Neuronal stem cell (in vitro differentiated cells): ENCODE results near the gene ANKS1A.

Source experiments
- DNase-seq: peaks from one replicate; pipeline ENCODE4 v3.0.0-alpha.2; 2013; ENCODE audit warnings: low spot score
- H2AFZ ChIP-seq: one replicate; pipeline ENCODE4 v1.6.1; 2013; ENCODE audit warnings: mild to moderate bottlenecking, low read length, inconsistent platforms
- H2AK5ac ChIP-seq: 2 replicates; pipeline ENCODE4 v1.6.1; 2013; ENCODE audit warnings: low read depth, mild to moderate bottlenecking, inconsistent platforms, low read length, moderate library complexity, mixed read lengths
- H2BK120ac ChIP-seq: 2 replicates; pipeline ENCODE4 v1.6.1; 2013; ENCODE audit warnings: low read depth, mild to moderate bottlenecking, inconsistent platforms, low read length, moderate library complexity, mixed read lengths
- H2BK12ac ChIP-seq: one replicate; pipeline ENCODE4 v1.6.1; 2013; ENCODE audit warnings: low read length, inconsistent platforms
- H2BK15ac ChIP-seq: 2 replicates; pipeline ENCODE4 v1.6.1; 2013; ENCODE audit warnings: mild to moderate bottlenecking, low read length, inconsistent platforms, mixed read lengths
- H2BK5ac ChIP-seq: one replicate; pipeline ENCODE4 v1.6.1; 2013; ENCODE audit warnings: inconsistent platforms, mild to moderate bottlenecking, low read length, moderate library complexity
- H3K14ac ChIP-seq: one replicate; pipeline ENCODE4 v1.6.1; 2013; ENCODE audit warnings: low read length, inconsistent platforms
- H3K18ac ChIP-seq: 2 replicates; pipeline ENCODE4 v1.6.1; 2013; ENCODE audit warnings: low read length, inconsistent platforms
- H3K23ac ChIP-seq: 2 replicates; pipeline ENCODE4 v1.6.1; 2013; ENCODE audit warnings: low read depth, mild to moderate bottlenecking, mixed read lengths, low read length, inconsistent platforms; ENCODE audit not compliant: poor library complexity
- H3K27ac ChIP-seq: replicated peaks from 3 replicates; pipeline ENCODE4 v1.5.1; 2013; ENCODE audit warnings: low read length, inconsistent platforms
- H3K27me3 ChIP-seq, 3 experiments: 2 replicates each; pipeline ENCODE4 v1.6.1; 2013; ENCODE audit warnings: low read length in 3 of 3, mild to moderate bottlenecking in 2 of 3, inconsistent platforms in 1 of 3, low read depth in 1 of 3, mixed read lengths in 1 of 3, moderate library complexity in 1 of 3; ENCODE audit not compliant: control insufficient read depth in 3 of 3, insufficient read depth in 3 of 3
- H3K36me3 ChIP-seq, 2 donors: replicated peaks in 1 of 2; 2 replicates each; pipeline ENCODE4 v1.6.1; 2013; ENCODE audit warnings: low read length in 2 of 2; ENCODE audit not compliant: control insufficient read depth in 2 of 2, insufficient read depth in 2 of 2
- H3K4ac ChIP-seq: 2 replicates; pipeline ENCODE4 v1.6.1; 2013; ENCODE audit warnings: inconsistent platforms, mild to moderate bottlenecking, low read length, moderate library complexity
- H3K4me1 ChIP-seq, 2 donors: 1 replicate in 1 of 2; 2 replicates in 1 of 2; pipeline ENCODE4 v1.6.1; 2013; ENCODE audit warnings: low read length in 2 of 2, low read depth in 1 of 2; ENCODE audit not compliant: control insufficient read depth in 2 of 2, insufficient read depth in 1 of 2
- H3K4me2 ChIP-seq: one replicate; pipeline ENCODE4 v1.6.1; 2013; ENCODE audit warnings: mild to moderate bottlenecking, low read length, inconsistent platforms; ENCODE audit not compliant: insufficient read depth, poor library complexity, severe bottlenecking
- H3K4me3 ChIP-seq, 2 donors: 2 replicates each; pipeline ENCODE4 v1.5.1; 2013; ENCODE audit warnings: low read length in 2 of 2, mild to moderate bottlenecking in 2 of 2, inconsistent platforms in 1 of 2, moderate library complexity in 1 of 2
- H3K79me1 ChIP-seq: one replicate; pipeline ENCODE4 v1.6.1; 2013; ENCODE audit warnings: low read depth, mild to moderate bottlenecking, inconsistent platforms, low read length, moderate library complexity
- H3K9ac ChIP-seq: one replicate; pipeline ENCODE4 v1.6.1; 2013; ENCODE audit warnings: mild to moderate bottlenecking, low read depth, low read length, inconsistent platforms; ENCODE audit not compliant: poor library complexity
- H3K9me3 ChIP-seq, 2 donors: replicated peaks in 1 of 2; 2 replicates each; pipeline versions ENCODE3 to v1.6.1; 2013; ENCODE audit warnings: low read length in 2 of 2, mild to moderate bottlenecking in 2 of 2, inconsistent platforms in 1 of 2, low read depth in 1 of 2, mixed read lengths in 1 of 2, moderate library complexity in 1 of 2; ENCODE audit not compliant: control insufficient read depth in 2 of 2, insufficient read depth in 1 of 2
- H4K8ac ChIP-seq: one replicate; pipeline ENCODE4 v1.6.1; 2013; ENCODE audit warnings: low read depth, mild to moderate bottlenecking, inconsistent platforms, low read length, moderate library complexity
- H4K91ac ChIP-seq: one replicate; pipeline ENCODE4 v1.6.1; 2013; ENCODE audit warnings: low read length, low read depth, mild to moderate bottlenecking, inconsistent platforms; ENCODE audit not compliant: poor library complexity
- WGBS, 2 donors: extraction: QIAGEN DNeasy Blood & Tissue Kit; methylation state at CpG; one replicate each; pipeline ENCODE4 v1.1.7; 2013; ENCODE audit warnings: missing lambda C conversion rate in 2 of 2, mixed read lengths in 1 of 2; ENCODE audit not compliant: insufficient read length in 2 of 2, insufficient replicate concordance in 1 of 2; ENCODE audit errors: extremely low coverage in 2 of 2; 5-methylcytosine and 5-hydroxymethylcytosine counted together

The ANKS1A gene

GRCh38 chr6:34964564-34964963 lies 75.5 kb downstream of the ANKS1A start:
- Histone ChIP-seq H3K9ac (no peak overlapping the region), H3K23ac (no peak overlapping the region), H3K27ac (no peak overlapping the region), H3K18ac (no peak overlapping the region), H2AK5ac (no peak overlapping the region), H3K4me2 (no peak overlapping the region), H3K14ac (no peak overlapping the region), H3K9me3 (peaks cover 0 to 5% of the 10 kb centered on the region in 2 donors), H2BK12ac (no peak overlapping the region), H2AFZ (no peak overlapping the region), H4K8ac (no peak overlapping the region), H4K91ac (no peak overlapping the region), H2BK5ac (no peak overlapping the region), H3K4me1 (no peaks in the 10 kb centered on the region), H3K79me1 (no peaks in the 10 kb centered on the region), H3K4me3 (no peak overlapping the region), H3K4ac (no peak overlapping the region), H3K36me3 (peaks cover 2 to 8% of the 10 kb centered on the region in 2 donors), H3K27me3 (no peaks in the 10 kb centered on the region), H2BK15ac (no peak overlapping the region), H2BK120ac (no peak overlapping the region)
- DNase-seq: no peak
- no CpG with 5 or more reads among the region's 3 CpGs for WGBS, 2 donors

GRCh38 chr6:34967461-34967860 lies 78.4 kb downstream of the ANKS1A start:
- no peak overlapping the region for H3K23ac ChIP-seq
- H4K8ac ChIP-seq: no peak overlapping the region
- H3K4me1 ChIP-seq: no peaks in the 10 kb centered on the region
- no peak overlapping the region for H2BK12ac ChIP-seq
- no peak overlapping the region for H4K91ac ChIP-seq
- no peak overlapping the region for H2AK5ac ChIP-seq
- peaks cover 4 to 23% of the 10 kb centered on the region in 2 donors for H3K36me3 ChIP-seq
- no peak overlapping the region for H2BK120ac ChIP-seq
- no peak overlapping the region for H3K27ac ChIP-seq
- no peak overlapping the region for H3K14ac ChIP-seq
- no peaks in the 10 kb centered on the region for H3K27me3 ChIP-seq
- H3K9ac ChIP-seq: no peak overlapping the region
- H2BK5ac ChIP-seq: no peak overlapping the region
- no peak for DNase-seq
- H3K4me3 ChIP-seq: no peak overlapping the region
- no peak overlapping the region for H3K4me2 ChIP-seq
- no peak overlapping the region for H2AFZ ChIP-seq
- H2BK15ac ChIP-seq: no peak overlapping the region
- no peak overlapping the region for H3K4ac ChIP-seq
- no peak overlapping the region for H3K18ac ChIP-seq
- peaks cover 0 to 5% of the 10 kb centered on the region in 2 donors for H3K9me3 ChIP-seq
- H3K79me1 ChIP-seq: no peaks in the 10 kb centered on the region
- WGBS, 2 donors: no CpG with 5 or more reads among the region's 3 CpGs

GRCh38 chr6:34969662-34970265 lies 80.7 kb downstream of the ANKS1A start:
- peaks cover 0 to 5% of the 10 kb centered on the region in 2 donors for H3K9me3 ChIP-seq
- H2BK5ac ChIP-seq: no peak overlapping the region
- H2AK5ac ChIP-seq: no peak overlapping the region
- H3K4ac ChIP-seq: no peak overlapping the region
- no peak overlapping the region for H3K23ac ChIP-seq
- DNase-seq: no peak
- H3K14ac ChIP-seq: no peak overlapping the region
- peaks cover 6 to 26% of the 10 kb centered on the region in 2 donors for H3K36me3 ChIP-seq
- no peak overlapping the region for H4K91ac ChIP-seq
- H3K4me3 ChIP-seq: no peak overlapping the region
- no peak overlapping the region for H4K8ac ChIP-seq
- no CpG with 5 or more reads among the region's 7 CpGs for WGBS, 2 donors
- H3K27me3 ChIP-seq: no peaks in the 10 kb centered on the region
- H3K4me2 ChIP-seq: no peak overlapping the region
- H2BK15ac ChIP-seq: no peak overlapping the region
- no peak overlapping the region for H2AFZ ChIP-seq
- no peak overlapping the region for H3K9ac ChIP-seq
- no peaks in the 10 kb centered on the region for H3K79me1 ChIP-seq
- no peak overlapping the region for H3K18ac ChIP-seq
- no peaks in the 10 kb centered on the region for H3K4me1 ChIP-seq
- H3K27ac ChIP-seq: no peak overlapping the region
- no peak overlapping the region for H2BK120ac ChIP-seq
- H2BK12ac ChIP-seq: no peak overlapping the region

- Histone ChIP-seq H3K27ac (no peak overlapping the region), H3K9ac (no peak overlapping the region), H4K91ac (no peak overlapping the region), H3K27me3 (no peaks in the 10 kb centered on the region), H3K9me3 (peaks cover 0 to 4% of the 10 kb centered on the region in 2 donors), H4K8ac (no peak overlapping the region), H2AFZ (no peak overlapping the region), H3K4me1 (no peaks in the 10 kb centered on the region), H2AK5ac (no peak overlapping the region), H3K4me3 (no peak overlapping the region), H3K23ac (no peak overlapping the region), H2BK120ac (no peak overlapping the region), H3K14ac (no peak overlapping the region), H3K79me1 (no peaks in the 10 kb centered on the region), H3K4ac (no peak overlapping the region), H3K36me3 (peaks cover 6 to 26% of the 10 kb centered on the region in 2 donors), H2BK12ac (no peak overlapping the region), H3K4me2 (no peak overlapping the region), H2BK15ac (no peak overlapping the region), H3K18ac (no peak overlapping the region), H2BK5ac (no peak overlapping the region)
- DNase-seq: no peak
- no CpG with 5 or more reads among the region's 3 CpGs for WGBS, 2 donors
These were observed 81.4 kb downstream of the ANKS1A start for GRCh38 chr6:34970488-34970887.
